ENCODE data around the gene DGKD. TPM values are rescaled to one million over a fixed set of nuclear protein-coding genes. Genes with fewer than 3 reads are reported as not detected.
"Not testable (repeated sequence)": the region's sequence is repeated elsewhere in the genome, so short reads cannot be mapped to it uniquely, and the experiment has no call there.

DGKD gene
- total RNA-seq, 3 donors from 2014 or later: 17.1 to 41.3 (median 37.3) TPM

- no peaks in the 10 kb centered on the region for H3K27me3 ChIP-seq
- TF ChIP-seq POLR2AphosphoS5 (IDR thresholded peaks at IDR 0.05) (no peak), CTCF (IDR thresholded peaks at IDR 0.05) (no peak), POLR2A (IDR thresholded peaks at IDR 0.05) (no peak)
- H3K4me1 ChIP-seq: peaks cover 5 to 9% of the 10 kb centered on the region in 2 donors
- peak overlapping the region in 2 of 3 donors; percentile 24 to 56 for H3K4me3 ChIP-seq
- intact Hi-C loops (cut with DNase I; ENCODE audit: low total_unique reads): no loop called here
- peak overlapping the region; percentile 70 to 83 for H3K27ac ChIP-seq
- H3K36me3 ChIP-seq: no peaks in the 10 kb centered on the region
- no peaks in the 10 kb centered on the region for H3K9me3 ChIP-seq
- DNase-seq (ENCODE audit: low spot score in 2 of 2): peak; percentile 75 to 89
These were observed 33.6 kb downstream of the DGKD start for GRCh38 chr2:233387667-233388528.

- Histone ChIP-seq H3K9me3 (no peaks in the 10 kb centered on the region), H3K4me1 (peaks cover 5 to 9% of the 10 kb centered on the region in 2 donors), H3K27ac (no peak overlapping the region), H3K4me3 (no peak overlapping the region), H3K27me3 (no peaks in the 10 kb centered on the region), H3K36me3 (no peaks in the 10 kb centered on the region)
- intact Hi-C loops (cut with DNase I; ENCODE audit: low total_unique reads): no loop called here
- no peak for TF ChIP-seq CTCF (IDR thresholded peaks at IDR 0.05)
- no peak for TF ChIP-seq POLR2A (IDR thresholded peaks at IDR 0.05)
- no peak for TF ChIP-seq POLR2AphosphoS5 (IDR thresholded peaks at IDR 0.05)
- no peak for DNase-seq (ENCODE audit: low spot score in 2 of 2)
These were observed 35.4 kb downstream of the DGKD start for GRCh38 chr2:233389601-233390125.

GRCh38 chr2:233395687-233396086 is 41.4 kb downstream of the DGKD start:
- Histone ChIP-seq H3K4me3 (no peak overlapping the region), H3K36me3 (no peaks in the 10 kb centered on the region), H3K27ac (no peak overlapping the region), H3K4me1 (no peaks in the 10 kb centered on the region), H3K9me3 (no peaks in the 10 kb centered on the region), H3K27me3 (no peaks in the 10 kb centered on the region)
- TF ChIP-seq CTCF (IDR thresholded peaks at IDR 0.05) (no peak), POLR2AphosphoS5 (IDR thresholded peaks at IDR 0.05) (no peak), POLR2A (IDR thresholded peaks at IDR 0.05) (no peak)
- DNase-seq (ENCODE audit: low spot score in 2 of 2): no peak
- intact Hi-C loops (cut with DNase I; ENCODE audit: low total_unique reads): no loop called here

GRCh38 chr2:233396726-233397665 is 42.7 kb downstream of the DGKD start:
- H3K36me3 ChIP-seq; intact Hi-C loops (cut with DNase I; ENCODE audit: low total_unique reads); H3K27me3 ChIP-seq; H3K4me3 ChIP-seq; H3K9me3 ChIP-seq; DNase-seq (ENCODE audit: low spot score in 2 of 2); H3K4me1 ChIP-seq; H3K27ac ChIP-seq: not testable (repeated sequence)

- TF ChIP-seq CTCF (IDR thresholded peaks at IDR 0.05): no peak
- no peak for TF ChIP-seq POLR2AphosphoS5 (IDR thresholded peaks at IDR 0.05)
- TF ChIP-seq POLR2A (IDR thresholded peaks at IDR 0.05): no peak
- Histone ChIP-seq H3K4me3 (no peak overlapping the region), H3K27ac (no peak overlapping the region), H3K4me1 (no peaks in the 10 kb centered on the region), H3K9me3 (no peaks in the 10 kb centered on the region), H3K27me3 (no peaks in the 10 kb centered on the region), H3K36me3 (no peaks in the 10 kb centered on the region)
- intact Hi-C loops (cut with DNase I; ENCODE audit: low total_unique reads): loop anchor here (1.0 kb wide), 1 partner anchor 27 kb away; no protein-coding TSS in a partner anchor
- DNase-seq (ENCODE audit: low spot score in 2 of 2): no peak
These were observed 45.3 kb downstream of the DGKD start for GRCh38 chr2:233399306-233400225.
